Right renal cortex interstitium (tissue), 3 donors: ENCODE measurements around the gene CARS1. TPM values are rescaled to one million over a fixed set of nuclear protein-coding genes. Genes with fewer than 3 reads are reported as not detected.

Source experiments
- DNase-seq, 3 donors: peaks; one replicate each; pipeline ENCODE4 v3.0.0-alpha.2; 2013; ENCODE audit warnings: low read depth in 3 of 3, low spot score in 2 of 3
- polyA plus RNA-seq, 3 donors: library from polyadenylated mRNA; unstranded; fragments of 120-200 nt; gene quantifications; one replicate each; pipeline ENCODE4 v1.2.1, GENCODE V29; 2013; ENCODE audit not compliant: insufficient read length in 3 of 3

CARS1 gene
- polyA plus RNA-seq, 3 donors: 24.4 to 26.0 (median 24.9) TPM

DNA sequence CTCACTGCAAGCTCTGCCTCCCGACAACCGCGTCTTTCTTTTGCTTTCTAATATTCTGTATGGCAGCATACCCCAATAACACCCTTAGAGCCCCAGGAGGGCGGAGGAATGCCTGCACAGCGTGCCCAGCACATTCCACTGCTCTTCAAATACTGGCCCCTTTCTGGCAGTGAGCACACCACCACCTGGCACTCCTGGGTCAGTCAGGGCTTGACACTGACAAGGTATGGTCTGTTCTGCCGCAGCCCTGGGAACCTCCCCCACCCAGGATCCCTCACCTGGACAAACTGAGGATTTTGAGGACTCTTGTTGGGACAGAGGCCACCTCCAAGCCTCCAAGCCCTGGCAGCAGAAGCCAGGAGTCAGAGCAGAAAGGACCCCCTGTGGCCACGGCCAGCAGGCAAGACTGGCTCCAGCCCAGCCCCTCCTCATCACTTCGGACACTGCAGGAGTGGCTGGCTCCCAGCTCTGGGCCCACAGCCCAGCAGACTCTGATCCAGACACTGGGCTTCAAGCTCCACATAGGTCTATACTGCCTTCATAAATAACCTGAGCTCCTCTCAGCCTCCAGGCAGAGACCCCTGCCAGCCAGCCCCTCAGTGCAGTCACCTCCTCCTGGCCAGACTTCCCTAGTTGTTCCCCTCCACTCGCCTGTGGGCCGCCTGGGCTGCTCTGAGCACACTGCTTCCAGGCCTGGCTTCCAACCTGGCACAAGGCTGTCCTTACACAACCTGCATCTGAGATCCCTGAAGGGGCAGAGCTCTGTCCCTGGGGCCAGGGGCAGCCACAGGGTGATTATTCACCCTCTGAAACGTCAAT is 14.5 kb downstream of the CARS1 start:
- no peak for DNase-seq

DNA sequence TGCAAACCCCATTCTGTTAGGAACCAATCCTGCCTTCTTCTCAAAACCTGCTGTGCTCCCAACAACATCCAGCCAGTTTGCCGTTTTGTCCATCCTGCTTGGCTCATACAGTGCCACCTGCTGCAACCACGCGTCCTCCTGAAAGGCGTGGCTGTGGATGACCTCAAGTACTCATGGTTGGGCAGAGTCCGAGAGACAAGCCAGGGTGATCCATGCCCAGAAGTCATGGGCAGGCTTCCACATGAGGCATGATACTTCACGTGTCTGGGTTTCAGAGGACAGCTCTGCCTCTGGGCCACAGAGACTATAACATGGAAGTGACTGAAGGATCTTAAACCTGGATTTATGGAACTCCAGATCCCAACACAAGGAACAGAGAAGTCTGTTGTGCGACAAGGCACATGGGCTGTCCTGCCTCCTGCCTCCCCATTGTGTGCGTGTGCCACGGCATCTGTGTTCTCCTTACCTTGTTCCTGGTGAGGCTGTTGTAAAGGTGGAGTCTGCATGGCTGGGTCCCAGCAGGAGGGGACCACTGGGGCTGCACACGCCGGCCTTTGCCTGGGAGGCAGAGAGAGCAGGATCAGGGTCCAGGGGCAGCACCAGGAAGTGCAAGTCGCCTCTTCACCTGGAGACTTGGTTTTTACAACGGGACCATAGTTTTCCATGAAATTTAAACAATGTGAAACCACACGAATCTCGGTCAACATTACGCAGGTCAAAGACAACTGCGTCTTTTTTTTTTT is 15.4 kb downstream of the CARS1 start:
- DNase-seq: no peak

DNA sequence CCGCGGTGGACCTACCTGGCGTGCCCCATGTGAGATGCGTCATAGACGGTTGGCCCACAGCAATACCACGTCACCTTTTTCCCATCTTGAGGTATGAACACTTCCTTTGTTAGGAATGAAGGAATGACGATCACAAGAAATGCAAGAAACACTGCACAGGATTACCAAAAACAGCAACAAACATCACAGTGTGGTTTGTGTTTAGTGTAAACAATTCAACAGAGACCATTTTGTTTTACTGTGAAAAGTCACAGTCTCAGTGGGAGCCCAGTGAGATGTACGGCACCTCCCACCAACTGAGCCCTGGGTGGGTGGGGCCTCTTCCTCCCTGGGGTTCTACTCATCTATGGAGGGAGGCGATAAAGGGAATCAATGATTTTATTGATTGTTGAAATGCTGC is 16.3 kb downstream of the CARS1 start:
- DNase-seq: no peak

DNA sequence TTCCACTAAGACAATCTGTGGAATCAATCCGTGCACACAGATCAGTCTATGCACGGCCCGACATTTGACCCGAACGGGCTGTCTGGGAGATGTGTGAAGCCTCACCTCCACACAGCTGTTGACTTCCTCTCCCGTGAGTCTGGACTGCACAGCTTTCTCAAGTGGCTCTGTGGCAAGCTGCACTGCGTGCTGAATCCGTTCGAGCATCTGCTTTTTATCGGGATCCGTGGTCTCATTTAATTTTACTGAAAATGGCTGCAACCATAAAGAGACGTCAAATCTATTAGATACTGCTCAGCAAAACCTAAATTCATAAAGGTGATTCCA is 19.3 kb downstream of the CARS1 start:
- no peak for DNase-seq

DNA sequence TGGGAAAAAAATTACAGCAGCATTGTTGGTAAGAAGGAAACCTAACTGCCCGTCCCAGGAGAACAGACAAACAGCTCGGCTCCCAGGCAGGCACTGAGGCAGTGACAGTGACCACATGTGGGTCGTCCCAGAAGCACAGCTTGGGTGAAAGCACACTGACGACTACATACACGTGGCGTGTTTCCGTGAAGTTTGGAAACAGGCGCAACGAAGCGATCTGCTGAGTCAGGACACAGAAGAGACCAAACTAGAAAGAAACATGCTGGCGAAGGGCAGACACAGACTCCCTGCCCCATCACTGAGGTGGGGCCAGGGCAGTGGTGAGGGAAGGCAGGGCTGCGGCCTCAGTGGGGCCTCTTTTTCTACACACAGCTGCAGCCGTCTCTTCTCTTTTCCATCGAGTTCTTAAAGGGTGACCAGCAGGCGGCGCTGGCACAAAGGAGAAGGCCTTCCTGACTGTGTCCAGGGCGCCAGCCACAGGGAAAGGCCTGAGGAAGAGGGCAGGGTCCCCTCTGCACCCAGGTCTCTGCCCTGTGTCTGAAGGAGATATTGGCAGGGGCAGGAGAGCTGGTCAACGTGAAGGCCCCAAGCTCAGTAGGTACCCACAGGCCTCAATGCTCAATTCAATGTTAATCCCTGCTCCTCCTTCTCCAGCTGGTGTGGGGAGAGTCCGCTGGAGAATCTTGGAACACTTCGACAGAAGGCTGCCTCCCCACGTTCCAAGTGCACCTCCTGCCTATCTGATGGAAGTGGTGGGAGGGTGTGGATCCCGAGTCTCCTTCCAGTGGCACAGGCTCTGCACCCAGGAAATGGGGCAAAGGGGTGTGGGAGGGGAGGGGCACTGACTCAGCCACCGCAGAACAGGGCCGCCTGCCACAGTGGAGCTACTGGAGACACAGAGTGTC is 19.9 kb downstream of the CARS1 start:
- peak in 2 of 3 donors; percentile 51 to 58 for DNase-seq

DNA sequence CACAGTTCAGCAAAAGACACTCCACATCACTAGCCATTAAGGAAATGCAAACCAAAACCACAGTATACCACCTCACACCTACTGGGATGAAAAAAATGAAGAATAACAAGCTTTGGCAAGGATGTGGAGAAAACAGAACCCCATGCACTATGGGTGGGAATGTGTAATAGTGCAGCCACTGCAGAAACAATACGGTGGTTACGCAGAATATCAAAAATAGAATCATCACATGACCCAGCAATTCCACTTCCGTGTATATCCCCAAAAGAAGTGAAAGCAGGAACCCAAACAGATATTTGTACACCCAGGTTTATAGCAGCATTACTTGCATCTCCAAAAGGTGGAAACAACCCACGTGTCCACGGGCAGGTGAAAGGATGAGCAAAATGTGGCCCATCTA is 20.8 kb downstream of the CARS1 start:
- no peak for DNase-seq

DNA sequence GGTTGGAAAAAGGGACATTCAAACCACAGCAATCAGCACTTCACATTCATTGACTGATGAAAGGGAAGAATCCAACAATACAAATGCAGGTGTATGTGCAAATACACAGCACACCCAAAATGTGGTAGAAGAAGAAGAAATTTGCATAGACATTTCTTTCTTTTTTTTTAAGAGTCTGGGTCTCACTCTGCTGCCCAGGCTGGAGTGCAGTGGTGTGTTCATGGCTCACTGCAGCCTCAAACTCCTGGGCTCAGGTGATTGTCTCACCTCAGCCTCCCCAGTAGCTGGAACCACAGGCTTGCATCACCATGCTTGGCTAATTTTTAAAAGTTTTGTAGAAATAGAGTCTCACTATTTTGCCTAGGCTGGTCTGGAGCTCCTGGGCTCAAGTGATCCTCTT is 21.9 kb downstream of the CARS1 start:
- DNase-seq: no peak

DNA sequence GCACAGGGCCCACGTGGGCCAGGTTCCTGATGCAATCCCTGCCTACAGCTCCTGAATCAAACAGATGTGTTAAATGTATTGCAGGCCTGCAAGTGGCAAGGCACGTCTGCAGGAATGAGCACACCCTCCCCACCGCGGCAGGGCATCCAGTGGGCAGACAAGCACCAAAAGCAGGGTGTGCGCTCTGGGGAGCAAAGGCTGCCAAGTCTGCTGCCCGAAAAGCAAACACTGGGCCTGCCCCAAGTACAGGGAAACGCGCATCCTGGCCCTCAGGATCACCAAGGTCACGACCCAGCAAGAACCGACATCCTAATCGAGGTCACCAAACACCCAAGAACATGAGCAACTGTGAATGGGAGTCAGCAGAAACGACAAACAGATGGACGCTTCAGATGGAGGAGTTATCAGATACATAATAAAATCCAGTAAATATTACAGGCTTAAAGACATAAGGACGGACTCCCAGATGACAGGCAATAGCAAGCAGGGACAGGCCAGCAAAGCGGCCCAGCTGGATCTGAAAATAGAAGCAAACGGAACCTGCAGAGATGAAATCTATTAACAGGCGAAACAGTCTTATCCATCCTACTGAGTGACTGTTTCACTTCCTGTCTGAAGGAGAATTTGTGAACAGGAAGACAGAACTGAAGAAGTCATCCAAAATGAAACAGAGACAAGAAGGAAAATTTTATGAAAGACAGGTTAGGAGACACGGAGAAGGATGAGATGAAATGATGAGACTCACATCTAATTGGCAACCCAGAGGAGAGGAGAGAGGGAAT is 26.7 kb downstream of the CARS1 start:
- no peak for DNase-seq

DNA sequence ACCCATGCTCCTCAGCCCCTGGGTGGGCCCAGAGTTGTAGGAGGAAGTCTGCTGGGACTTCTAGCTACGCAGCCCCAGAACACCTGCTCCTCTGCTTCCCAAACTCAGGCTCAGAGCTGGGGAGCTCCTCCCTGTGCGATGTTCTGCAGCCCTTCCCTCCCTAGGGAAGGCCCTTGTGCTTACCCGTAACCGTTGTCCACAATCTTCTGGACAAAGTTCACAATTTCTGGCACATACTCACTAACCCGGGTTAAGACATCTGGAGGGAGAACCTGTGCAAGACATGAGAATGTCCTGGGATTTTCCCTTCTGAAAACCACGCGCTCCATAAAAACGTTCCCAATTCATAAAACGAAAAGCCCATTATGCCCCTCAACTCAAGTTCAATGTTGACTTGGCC is 28.4 kb downstream of the CARS1 start:
- DNase-seq: no peak

DNA sequence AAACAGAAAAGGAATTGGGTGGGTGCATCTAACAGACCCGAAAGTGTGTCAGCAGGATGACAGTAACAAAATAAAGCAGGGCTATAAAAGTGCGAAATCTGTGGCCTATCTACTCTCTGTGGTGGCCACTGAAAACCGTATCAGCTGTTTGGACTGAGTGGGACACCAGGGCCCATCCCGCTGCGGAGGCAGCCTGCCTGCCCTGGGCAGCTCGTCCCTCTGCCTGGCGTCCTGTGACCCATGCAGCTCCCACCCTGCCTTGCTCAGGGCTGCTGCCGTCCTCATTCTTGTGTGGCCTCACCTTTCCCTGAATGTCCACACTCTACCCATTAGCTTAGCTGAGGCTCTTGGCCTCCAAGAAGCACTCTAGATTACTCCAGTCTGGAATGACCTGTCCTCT is 30.4 kb downstream of the CARS1 start:
- no peak for DNase-seq

DNA sequence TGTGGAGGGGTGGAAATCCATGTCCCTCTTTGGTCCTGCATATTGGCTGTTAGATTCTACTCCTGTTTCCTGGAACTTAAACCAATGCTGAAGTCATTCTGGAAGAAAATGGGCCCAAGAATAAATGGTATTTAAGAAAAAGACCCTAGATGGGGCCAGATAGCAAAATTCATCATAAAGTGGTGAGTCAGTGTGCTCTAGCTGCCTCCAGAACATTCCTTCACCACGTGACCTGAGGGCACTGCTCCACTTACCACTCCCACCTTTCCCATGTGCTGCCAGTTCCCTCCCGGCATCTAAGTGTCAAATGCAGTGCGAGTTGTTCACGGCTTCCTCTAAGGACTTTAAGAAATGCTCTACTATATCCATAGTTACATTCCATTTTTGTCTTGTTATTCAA is 34.2 kb downstream of the CARS1 start:
- no peak for DNase-seq

DNA sequence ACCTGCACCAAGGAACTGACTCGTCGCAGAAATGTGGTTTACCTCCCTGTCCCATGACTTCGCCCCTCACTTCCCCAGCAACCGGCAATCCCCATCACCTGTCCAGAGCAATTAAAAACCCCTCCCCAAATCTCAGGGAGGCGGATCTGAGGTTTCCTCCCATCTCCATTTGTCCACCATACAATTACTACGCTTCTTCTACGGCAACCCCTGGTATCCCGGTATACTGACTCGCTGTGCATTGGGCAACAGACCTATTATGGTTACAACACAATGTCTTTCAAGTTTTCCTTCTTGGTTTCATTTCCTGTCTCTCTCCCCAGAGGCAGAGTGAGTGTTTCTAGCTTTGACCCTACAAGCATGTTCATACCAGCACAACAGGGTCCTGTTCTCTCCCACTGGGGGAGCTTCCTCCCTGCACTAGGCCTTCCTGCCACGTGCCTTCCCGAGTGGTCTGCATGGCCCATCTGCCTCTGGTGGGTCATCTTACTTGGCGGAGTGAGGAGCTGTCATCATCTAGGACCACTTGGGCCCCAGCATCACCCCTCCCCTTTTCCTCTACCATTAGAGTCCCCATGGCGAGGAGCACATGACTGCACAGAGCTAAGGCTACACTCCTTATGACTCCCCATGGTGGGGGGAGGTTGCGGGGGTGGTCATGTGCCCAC is 34.8 kb downstream of the CARS1 start:
- DNase-seq: no peak

DNA sequence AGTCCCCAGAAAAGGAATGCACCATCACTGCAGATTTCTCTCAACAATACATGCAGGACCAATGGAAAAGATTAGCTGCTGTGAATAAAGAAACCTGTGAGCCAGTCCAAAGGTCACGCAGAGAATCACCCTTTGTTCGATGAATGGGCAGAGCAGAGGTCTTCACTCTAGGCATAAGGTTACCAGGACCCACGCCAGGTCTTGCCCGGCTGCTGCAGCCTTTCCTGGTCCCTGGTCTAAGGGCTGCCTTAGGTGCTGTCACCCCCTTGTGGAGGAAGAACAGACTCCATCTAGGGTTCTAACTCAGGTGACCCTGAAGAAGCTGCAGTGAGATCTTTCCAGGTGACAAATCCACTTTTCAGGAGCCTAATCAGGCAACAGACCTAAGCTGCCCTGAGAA is 36.1 kb downstream of the CARS1 start:
- DNase-seq: no peak

DNA sequence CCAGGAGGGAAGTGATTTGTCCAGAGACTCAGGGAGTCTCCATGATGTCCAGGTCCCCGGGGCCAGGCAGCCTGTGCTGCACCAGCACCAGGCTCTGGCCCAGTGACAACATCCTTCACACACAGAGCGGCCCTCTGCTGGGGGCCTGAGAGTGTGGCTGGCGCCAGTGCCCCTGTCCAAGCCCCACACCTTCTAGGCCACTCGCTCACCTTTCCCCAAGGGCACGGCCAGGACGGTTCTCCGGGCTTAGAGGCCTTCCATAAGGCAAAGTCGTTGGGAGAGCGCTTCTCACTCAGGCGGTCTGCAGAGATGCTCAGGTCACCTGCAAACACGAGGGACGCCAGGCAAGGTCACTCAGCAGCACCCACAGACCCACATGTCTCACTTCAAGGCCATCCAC is 37.2 kb downstream of the CARS1 start:
- no peak for DNase-seq

DNA sequence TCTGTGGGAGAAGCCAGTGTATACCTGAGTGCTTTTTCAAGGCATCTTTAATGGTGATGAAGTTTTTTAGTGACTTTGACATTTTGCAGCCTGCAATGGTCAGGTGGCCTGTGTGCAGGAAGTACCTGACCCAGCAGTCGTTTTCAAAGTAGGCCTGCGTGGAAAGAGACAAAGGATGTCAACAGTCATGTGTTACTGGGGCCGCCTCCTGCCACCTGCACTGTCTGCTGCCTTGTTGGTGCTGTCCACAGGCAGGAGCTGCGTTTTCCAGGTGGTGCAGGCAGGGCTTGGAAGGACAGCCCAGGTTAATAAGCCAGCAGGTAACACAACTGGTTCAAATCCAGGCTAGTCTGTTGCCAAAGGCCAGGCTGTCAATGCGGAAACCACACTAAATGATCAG is 38.6 kb downstream of the CARS1 start:
- no peak for DNase-seq

DNA sequence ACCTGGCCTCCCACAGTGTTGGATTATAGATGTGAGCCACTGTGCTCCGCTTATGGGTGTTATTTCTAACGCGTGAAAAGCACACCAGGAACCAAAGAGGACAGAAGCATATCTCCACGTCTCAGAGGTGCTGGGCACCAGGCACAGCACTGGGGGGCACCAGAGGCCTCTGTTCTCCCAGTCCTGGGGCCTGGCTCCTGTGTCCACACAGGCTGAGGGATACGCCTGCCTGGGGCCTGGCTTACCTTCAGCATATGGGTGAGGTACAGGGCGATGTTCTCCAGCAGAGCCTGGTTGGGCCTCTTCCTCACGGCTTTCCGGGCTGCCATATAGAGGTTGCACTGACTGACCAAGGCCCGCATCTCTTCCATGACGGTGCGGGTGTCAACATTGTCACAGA is 40.4 kb downstream of the CARS1 start:
- no peak for DNase-seq

DNA sequence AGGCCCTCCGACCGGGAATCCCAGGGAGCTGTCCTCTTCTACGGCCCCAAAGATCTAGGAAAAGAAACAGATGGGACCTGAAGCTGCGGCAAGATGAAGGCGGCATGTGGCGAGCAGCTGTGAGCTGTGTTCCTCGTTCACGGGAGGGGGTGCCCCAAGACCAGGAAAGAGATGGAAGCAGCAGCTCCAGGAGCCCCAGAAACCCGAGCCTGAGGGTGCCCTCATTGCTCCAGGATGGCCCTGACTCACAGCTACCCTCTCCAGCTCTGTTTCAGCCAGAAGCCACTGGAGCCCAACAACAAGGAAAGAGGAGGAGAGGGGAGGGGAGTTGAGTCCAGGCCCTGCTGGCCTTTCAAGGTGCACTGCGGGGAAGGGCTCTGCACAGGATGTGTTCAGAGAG is 41.4 kb downstream of the CARS1 start:
- DNase-seq: no peak

DNA sequence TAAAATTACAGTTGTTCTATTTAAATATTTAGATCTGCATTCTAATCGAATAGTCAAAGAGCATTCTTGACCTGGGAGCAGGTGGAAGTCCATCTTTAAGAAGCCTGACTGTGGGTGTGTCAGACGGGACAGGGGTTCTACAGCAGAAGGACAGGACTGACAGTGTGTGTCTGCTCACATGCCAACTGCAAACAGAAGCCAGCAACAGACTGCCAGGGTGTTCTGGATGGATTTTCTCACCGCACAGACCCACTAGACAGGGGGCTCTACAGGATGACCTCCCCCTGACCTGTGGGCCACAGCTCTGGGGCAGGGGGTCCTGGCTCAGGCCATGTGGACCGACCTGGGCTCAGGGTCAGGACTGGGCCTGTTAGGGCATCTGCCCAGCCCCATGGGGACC is 42.3 kb downstream of the CARS1 start:
- DNase-seq: no peak

DNA sequence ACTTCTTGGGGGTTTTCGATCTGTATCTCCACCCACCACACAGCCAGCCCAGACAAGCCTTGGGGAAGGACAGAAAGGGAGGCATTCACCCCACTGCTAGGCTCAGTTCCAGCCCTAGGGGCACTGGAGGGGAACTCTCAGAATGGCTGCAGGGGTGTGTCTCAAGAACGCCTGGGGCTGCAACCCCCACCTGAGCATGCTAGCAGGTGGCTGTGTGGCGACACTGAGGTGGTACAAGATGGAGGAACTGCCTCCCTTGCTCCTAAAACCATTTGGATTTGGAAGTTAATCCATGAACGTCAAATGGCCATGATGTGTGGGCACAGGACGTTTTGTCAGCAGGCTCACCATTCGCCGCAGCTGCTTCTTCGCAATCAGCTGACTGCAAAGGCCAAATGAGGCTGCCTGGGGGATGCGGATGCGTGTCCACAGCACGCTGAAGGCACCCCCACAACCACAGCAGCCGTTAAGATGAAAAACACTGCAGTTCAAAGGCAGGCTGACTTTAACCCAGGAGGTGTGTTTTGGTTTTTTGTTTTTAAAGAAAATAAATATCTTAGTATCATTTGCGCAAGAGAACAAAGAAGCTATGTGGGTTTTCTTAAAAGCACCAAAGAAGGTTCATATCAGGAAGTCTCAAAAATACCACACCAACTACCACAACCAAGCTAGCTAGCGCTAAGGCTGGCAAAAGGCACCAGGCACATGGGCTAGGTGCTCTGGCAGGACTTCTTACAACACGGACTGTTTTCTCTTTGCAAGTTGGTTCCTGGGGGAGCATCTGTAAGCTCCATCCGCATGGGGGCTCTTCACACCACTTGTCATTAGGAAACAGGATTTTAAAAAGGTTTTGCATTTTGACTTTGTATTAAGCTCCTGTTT is 42.9 kb downstream of the CARS1 start:
- DNase-seq: no peak
